B cell (primary cell): ENCODE data around the gene TSPAN17. TPM values are rescaled to one million over a fixed set of nuclear protein-coding genes. Genes with fewer than 3 reads are reported as not detected.

Source experiments
- ATAC-seq: fragments of 200-7000 bp; cut with Tn5 transposase; one replicate; pipeline ENCODE4 v1.10.0; 2021; ENCODE audit warnings: low read depth, mild to moderate bottlenecking, moderate number of reproducible peaks, moderate library complexity
- CTCF ChIA-PET: fragments of 350-600 bp; sonication (Branson Sonifier 250); formaldehyde crosslinking; loops from one replicate; lab custom pipeline; 2021; ENCODE audit warnings: antibody characterized with exemption, inconsistent platforms; lab: Charles Lee
- POLR2A ChIA-PET: fragments of 350-600 bp; sonication (Branson Sonifier 250); formaldehyde crosslinking; loops from one replicate; lab custom pipeline; 2021; ENCODE audit warnings: antibody characterized with exemption; lab: Charles Lee
- DNase-seq: peaks from one replicate; pipeline ENCODE4 v3.0.0; 2013
- H2AFZ ChIP-seq: 2 replicates; pipeline ENCODE4 v1.6.1; 2012; ENCODE audit warnings: mild to moderate bottlenecking, low read depth, low read length; ENCODE audit not compliant: insufficient read depth, poor library complexity, severe bottlenecking
- H3K27ac ChIP-seq, 2 donors: 1 replicate in 1 of 2; 2 replicates in 1 of 2; pipeline ENCODE4 v1.5.1; 2012 to 2013; ENCODE audit warnings: low read length in 2 of 2, mild to moderate bottlenecking in 2 of 2, moderate library complexity in 1 of 2
- H3K27me3 ChIP-seq, 4 experiments: fragments of 200-600 bp in 1 of 4; sonication (generic) in 1 of 4; replicated peaks in 1 of 4; 1 replicate in 2 of 4; 2 replicates in 2 of 4; pipeline versions ENCODE4 v1.6.1 to v1.7.0; 2013 to 2016; ENCODE audit warnings: low read length in 3 of 4, mild to moderate bottlenecking in 2 of 4, mixed read lengths in 1 of 4, moderate library complexity in 1 of 4; ENCODE audit not compliant: insufficient read depth in 4 of 4, control insufficient read depth in 3 of 4; ENCODE audit errors: control extremely low read depth in 1 of 4
- H3K36me3 ChIP-seq, 2 experiments: replicated peaks in 1 of 2; 1 replicate in 1 of 2; 2 replicates in 1 of 2; pipeline versions ENCODE4 v1.6.1 to v1.7.1; 2013; ENCODE audit warnings: low read length in 1 of 2; ENCODE audit not compliant: insufficient read depth in 2 of 2, control insufficient read depth in 1 of 2; ENCODE audit errors: control extremely low read depth in 1 of 2, extremely low read depth in 1 of 2
- H3K4me1 ChIP-seq, 2 donors: fragments of 200-600 bp in 1 of 2; sonication (generic) in 1 of 2; 1 replicate in 1 of 2; 2 replicates in 1 of 2; pipeline versions ENCODE4 v1.5.1 to v1.6.1; 2013 to 2017; ENCODE audit warnings: low read length in 2 of 2; ENCODE audit not compliant: control insufficient read depth in 2 of 2, insufficient read depth in 2 of 2
- H3K4me2 ChIP-seq: replicated peaks from 2 replicates; pipeline ENCODE3; 2012; ENCODE audit warnings: mild to moderate bottlenecking, low read depth, low read length; ENCODE audit not compliant: poor library complexity, severe bottlenecking
- H3K4me3 ChIP-seq, 5 experiments: fragments of 200-600 bp in 1 of 5; sonication (generic) in 1 of 5; 1 replicate in 3 of 5; 2 replicates in 2 of 5; pipeline versions ENCODE4 v1.5.1 to v1.7.0; 2011 to 2016; ENCODE audit warnings: low read length in 4 of 5, mild to moderate bottlenecking in 4 of 5, low read depth in 2 of 5, control low read depth in 1 of 5, moderate library complexity in 1 of 5; ENCODE audit not compliant: insufficient read depth in 1 of 5; ENCODE audit errors: control extremely low read depth in 1 of 5, extremely low read depth in 1 of 5
- H3K79me2 ChIP-seq: fragments of 200-600 bp; sonication (generic); one replicate; pipeline ENCODE4 v1.6.0; 2016; ENCODE audit warnings: low read length; ENCODE audit not compliant: control insufficient read depth, insufficient read depth
- H3K9ac ChIP-seq: fragments of 200-600 bp; sonication (generic); 2 replicates; pipeline ENCODE4 v1.6.1; 2017; ENCODE audit warnings: mild to moderate bottlenecking, low read length, moderate library complexity
- H3K9me3 ChIP-seq, 3 donors: one replicate each; pipeline versions ENCODE4 v1.6.1 to v1.7.1; 2013; ENCODE audit warnings: low read length in 2 of 3; ENCODE audit not compliant: control insufficient read depth in 2 of 3, insufficient read depth in 1 of 3; ENCODE audit errors: control extremely low read depth in 1 of 3
- H4K20me1 ChIP-seq: 2 replicates; pipeline ENCODE4 v1.6.0; 2012; ENCODE audit warnings: mild to moderate bottlenecking, low read length; ENCODE audit not compliant: insufficient read depth, control insufficient read depth, poor library complexity, severe bottlenecking
- H3K27ac Mint-ChIP-seq: one replicate; pipeline ENCODE4 v1.8.0; 2021; ENCODE audit warnings: mixed read lengths
- H3K27me3 Mint-ChIP-seq: one replicate; pipeline ENCODE4 v1.8.0; 2021; ENCODE audit warnings: mixed read lengths
- H3K4me1 Mint-ChIP-seq: one replicate; pipeline ENCODE4 v1.8.0; 2021; ENCODE audit warnings: mixed read lengths
- H3K4me3 Mint-ChIP-seq: one replicate; pipeline ENCODE4 v1.8.0; 2021; ENCODE audit warnings: mixed read lengths
- H3K9me3 Mint-ChIP-seq: one replicate; pipeline ENCODE4 v1.8.0; 2022; ENCODE audit warnings: mixed read lengths; ENCODE audit not compliant: insufficient read depth
- CTCF ChIP-seq: fragments of 200-600 bp; IDR thresholded peaks from one replicate; pipeline ENCODE4 v1.8.0; 2022; ENCODE audit warnings: antibody characterized with exemption, mild to moderate bottlenecking
- EZH2 ChIP-seq: IDR thresholded peaks from 2 replicates; pipeline ENCODE4 v1.6.1; 2012; ENCODE audit warnings: borderline replicate concordance, low read depth, mild to moderate bottlenecking, moderate library complexity, low read length; ENCODE audit not compliant: insufficient read depth, poor library complexity, severe bottlenecking
- WGBS: methylation state at CpG from one replicate; pipeline ENCODE4 v1.1.5; 2013; ENCODE audit warnings: missing lambda C conversion rate; ENCODE audit not compliant: insufficient coverage; 5-methylcytosine and 5-hydroxymethylcytosine counted together
- intact Hi-C: fragments of 100-400 bp; cut with micrococcal nuclease; formaldehyde crosslinking; loops from one replicate; pipeline ENCODE4 v1.10.0; 2022
- polyA plus RNA-seq: library from polyadenylated mRNA; depleted of rRNA; stranded (reverse); fragments of >200 nt; gene quantifications from 2 replicates; pipeline ENCODE4 v1.2.3, GENCODE V29; 2012
- total RNA-seq, 2 donors: library from RNA; stranded (reverse); fragments of 120-200 nt in 1 of 2; gene quantifications; 1 replicate in 1 of 2; 2 replicates in 1 of 2; pipeline versions ENCODE4 v1.2.3 to v1.2.4, GENCODE V29; 2013 to 2022

TSPAN17 gene
- total and polyA plus RNA-seq, 2 donors (not counting 1 experiment from before 2014, with no cell fraction given): 20.5 to 21.0 TPM

DNA sequence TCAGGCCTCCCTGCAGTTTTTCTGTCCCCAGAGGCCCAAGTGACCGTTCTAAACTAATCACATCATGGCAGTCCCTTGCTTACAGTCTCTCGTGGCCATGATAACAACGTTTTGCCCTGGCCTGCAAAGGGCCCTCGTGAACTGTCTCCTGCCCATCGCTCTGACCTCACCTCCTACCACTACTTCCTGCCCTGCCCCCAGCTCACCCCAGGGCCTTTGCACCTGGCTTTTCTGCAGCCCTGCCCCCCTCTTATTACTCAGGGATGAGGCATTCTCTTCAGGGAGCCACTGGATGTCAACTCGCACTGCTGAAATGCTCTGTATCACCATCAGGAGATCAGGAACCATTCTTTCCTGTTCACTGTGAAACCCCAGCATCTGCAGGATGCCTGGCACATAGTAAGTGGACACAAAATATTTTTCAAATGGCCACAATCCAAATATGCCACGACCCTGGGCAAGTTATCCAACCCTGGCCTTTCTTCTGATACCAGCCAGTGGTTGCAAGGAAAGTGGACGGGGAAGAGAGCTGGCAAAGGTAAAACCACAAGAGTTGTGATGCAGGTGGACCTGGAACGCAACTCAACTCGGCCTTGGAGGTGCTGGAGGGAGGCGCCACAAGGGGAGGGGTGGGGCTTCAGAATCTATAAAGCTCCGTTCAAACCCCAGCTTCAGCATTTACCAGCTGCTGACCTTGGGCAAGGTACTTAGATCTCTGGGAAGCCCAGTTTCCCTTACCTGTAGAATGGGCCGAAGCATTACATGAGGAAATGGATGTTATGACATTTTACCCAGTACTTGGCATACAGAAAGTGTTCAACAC lies 18.7 kb upstream of the TSPAN17 start:
- Histone ChIP-seq H4K20me1 (no peaks in the 10 kb centered on the region), H3K4me1 (peaks cover 42 to 50% of the 10 kb centered on the region in 2 donors), H3K27ac (no peak overlapping the region), H3K4me3 (no peak overlapping the region), H3K4me2 (no peak overlapping the region), H3K9ac (no peak overlapping the region), H3K9me3 (peaks cover 0 to 9% (median 0%) of the 10 kb centered on the region in 3 donors), H3K27me3 (peaks cover 0 to 42% (median 21%) of the 10 kb centered on the region in 4 experiments), H3K36me3 (no peaks in the 10 kb centered on the region), H3K79me2 (no peaks in the 10 kb centered on the region), H2AFZ (no peak overlapping the region)
- TF ChIP-seq EZH2: no peak
- no peak for TF ChIP-seq CTCF
- DNase-seq (no peak), ATAC-seq (no peak)
- CTCF ChIA-PET: no interaction called here
- Mint-ChIP-seq H3K27ac (peak overlapping the region; percentile 39), H3K9me3 (no peaks in the 10 kb centered on the region), H3K27me3 (peaks cover 37% of the 10 kb centered on the region), H3K4me3 (peak overlapping the region; percentile 86), H3K4me1 (peaks cover 51% of the 10 kb centered on the region)
- POLR2A ChIA-PET: no interaction called here
- intact Hi-C loops: no loop called here
- WGBS: 70% methylated on average over 11 of the region's 13 CpGs

DNA sequence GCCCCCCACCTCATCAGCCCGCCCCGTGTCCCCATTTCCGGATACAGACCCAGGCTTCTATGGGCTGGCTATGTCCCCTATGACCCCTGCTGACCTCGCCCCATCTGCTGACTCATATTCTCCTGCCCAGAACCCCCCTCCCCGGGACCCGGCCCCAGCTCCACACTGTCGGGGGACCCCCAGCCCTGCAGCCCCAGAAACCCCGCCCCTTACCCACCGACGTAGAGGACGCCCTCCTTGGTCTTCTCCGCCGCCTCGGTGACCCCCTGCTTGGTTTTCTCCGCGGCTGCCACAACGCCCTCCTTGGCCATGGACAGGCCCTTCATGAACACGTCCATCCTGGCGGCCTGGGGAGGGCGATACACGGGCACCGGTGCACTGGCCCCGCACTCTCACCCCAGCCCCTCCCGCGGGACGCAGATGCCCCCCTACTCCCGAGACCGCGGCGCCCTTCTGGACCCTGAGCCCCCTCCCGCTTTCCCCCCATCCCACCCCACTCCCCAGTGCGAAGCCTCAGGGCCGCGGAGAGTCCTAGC lies 17.9 kb upstream of the TSPAN17 start:
- H3K27ac ChIP-seq: no peak overlapping the region
- H3K4me3 ChIP-seq: peak overlapping the region in 4 of 5 experiments; percentile 31 to 69 (median 51)
- peak overlapping the region; percentile 100 for H3K4me2 ChIP-seq
- Mint-ChIP-seq H3K9me3 (no peaks in the 10 kb centered on the region), H3K27ac (no peak overlapping the region), H3K4me3 (peak overlapping the region; percentile 86), H3K27me3 (peaks cover 34% of the 10 kb centered on the region), H3K4me1 (peaks cover 58% of the 10 kb centered on the region)
- peaks cover 0 to 39% (median 21%) of the 10 kb centered on the region in 4 experiments for H3K27me3 ChIP-seq
- intact Hi-C loops: no loop called here
- TF ChIP-seq EZH2: no peak
- no peak for TF ChIP-seq CTCF
- CTCF ChIA-PET: interaction anchor here (0.9 to 2.9 kb wide), 5 partner anchors 8 to 213 kb away, joined by 3 to 21 read pairs (median 3); partner anchors contain the start of gene CLTB
- POLR2A ChIA-PET: interaction anchor here (1.4 to 1.6 kb wide), 2 partner anchors 18 to 92 kb away, joined by 3 to 12 read pairs; partner anchors contain the start of genes RNF44 and TSPAN17
- DNase-seq: no peak
- peaks cover 50 to 58% of the 10 kb centered on the region in 2 donors for H3K4me1 ChIP-seq
- ATAC-seq: no peak
- H3K79me2 ChIP-seq: no peaks in the 10 kb centered on the region
- H3K36me3 ChIP-seq: no peaks in the 10 kb centered on the region
- peak overlapping the region; percentile 73 for H2AFZ ChIP-seq
- 14% methylated on average over 33 of the region's 34 CpGs for WGBS
- no peaks in the 10 kb centered on the region for H4K20me1 ChIP-seq
- H3K9me3 ChIP-seq: peaks cover 0 to 9% (median 0%) of the 10 kb centered on the region in 3 donors
- peak overlapping the region; percentile 68 for H3K9ac ChIP-seq
